ENCODE results near the gene HCN1. TPM values are rescaled to one million over a fixed set of nuclear protein-coding genes. Genes with fewer than 3 reads are reported as not detected.

The HCN1 gene
- polyA plus RNA-seq, 3 donors = not detected

GRCh38 chr5:45382583-45382982 lies 313.6 kb downstream of the HCN1 start:
- no peak for DNase-seq
- Mint-ChIP-seq H3K4me1 (no peaks in the 10 kb centered on the region), H3K27ac (no peak overlapping the region), H3K36me3 (no peaks in the 10 kb centered on the region), H3K4me3 (no peak overlapping the region), H3K9me3 (peaks cover 0 to 11% (median 5%) of the 10 kb centered on the region in 7 donors), H3K27me3 (ENCODE audit: low read depth in 3 of 3) (no peaks in the 10 kb centered on the region)
- Histone ChIP-seq H3K9ac (ENCODE audit: insufficient read depth, low read length, poor library complexity, severe bottlenecking) (no peak overlapping the region), H3K9me3 (replicated peaks in 1 of 2; ENCODE audit: control insufficient read depth in 1 of 2, insufficient read depth in 1 of 2, low read length in 2 of 2) (peaks cover 0 to 3% of the 10 kb centered on the region in 2 donors), H3K79me2 (ENCODE audit: insufficient read depth, low read length) (no peaks in the 10 kb centered on the region), H3K36me3 (replicated peaks in 1 of 2; ENCODE audit: control insufficient read depth in 1 of 2, insufficient read depth in 2 of 2, low read length in 2 of 2) (no peaks in the 10 kb centered on the region), H3K4me2 (replicated peaks; ENCODE audit: extremely low read depth, low read length, poor library complexity, severe bottlenecking) (no peak overlapping the region), H3K27ac (ENCODE audit: low read depth in 1 of 2, low read length in 2 of 2) (no peak overlapping the region), H3K27me3 (ENCODE audit: control insufficient read depth in 2 of 2, insufficient read depth in 2 of 2, low read length in 2 of 2) (no peaks in the 10 kb centered on the region), H4K20me1 (ENCODE audit: insufficient read depth, low read length) (no peaks in the 10 kb centered on the region), H3K4me3 (replicated peaks in 1 of 3; ENCODE audit: low read depth in 2 of 3, low read length in 3 of 3) (no peak overlapping the region), H3K4me1 (ENCODE audit: control insufficient read depth in 1 of 2, insufficient read depth in 2 of 2, low read length in 2 of 2) (no peaks in the 10 kb centered on the region), H2AFZ (ENCODE audit: insufficient read depth, low read depth, low read length, poor library complexity, severe bottlenecking) (no peak overlapping the region)
- intact Hi-C loops (cut with micrococcal nuclease) = no loop called here
- no peak for TF ChIP-seq CTCF (IDR thresholded peaks at IDR 0.05)
- WGBS (ENCODE audit: insufficient coverage) = no CpG with 5 or more reads among the region's 2 CpGs

DNA sequence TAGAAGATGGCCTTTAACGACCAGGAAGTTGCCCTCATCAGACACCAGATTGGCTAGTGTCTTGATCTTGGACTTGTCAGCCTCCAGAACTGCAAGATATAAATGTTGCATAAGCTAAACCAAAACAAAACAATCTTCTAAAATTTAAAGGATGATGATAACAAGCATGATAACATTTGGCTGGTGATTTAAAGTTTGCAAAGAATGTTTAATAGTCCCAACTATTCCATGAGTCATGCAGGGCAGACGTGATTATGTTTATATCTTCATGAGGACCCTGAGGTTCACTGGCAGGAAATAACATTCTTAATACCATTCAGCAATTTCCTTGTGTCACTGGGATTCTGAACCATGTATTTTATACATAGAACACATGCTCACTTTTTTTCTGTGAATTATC lies 319.8 kb downstream of the HCN1 start:
- Histone ChIP-seq H3K9ac (ENCODE audit: insufficient read depth, low read length, poor library complexity, severe bottlenecking) (no peak overlapping the region), H3K27ac (ENCODE audit: low read depth in 1 of 2, low read length in 2 of 2) (no peak overlapping the region), H4K20me1 (ENCODE audit: insufficient read depth, low read length) (no peaks in the 10 kb centered on the region), H3K4me2 (replicated peaks; ENCODE audit: extremely low read depth, low read length, poor library complexity, severe bottlenecking) (no peak overlapping the region), H2AFZ (ENCODE audit: insufficient read depth, low read depth, low read length, poor library complexity, severe bottlenecking) (no peak overlapping the region), H3K4me3 (replicated peaks in 1 of 3; ENCODE audit: low read depth in 2 of 3, low read length in 3 of 3) (no peak overlapping the region), H3K4me1 (ENCODE audit: control insufficient read depth in 1 of 2, insufficient read depth in 2 of 2, low read length in 2 of 2) (no peaks in the 10 kb centered on the region), H3K27me3 (ENCODE audit: control insufficient read depth in 2 of 2, insufficient read depth in 2 of 2, low read length in 2 of 2) (no peaks in the 10 kb centered on the region), H3K79me2 (ENCODE audit: insufficient read depth, low read length) (no peaks in the 10 kb centered on the region), H3K9me3 (replicated peaks in 1 of 2; ENCODE audit: control insufficient read depth in 1 of 2, insufficient read depth in 1 of 2, low read length in 2 of 2) (peaks cover 0 to 1% of the 10 kb centered on the region in 2 donors), H3K36me3 (replicated peaks in 1 of 2; ENCODE audit: control insufficient read depth in 1 of 2, insufficient read depth in 2 of 2, low read length in 2 of 2) (no peaks in the 10 kb centered on the region)
- whole genome bisulfite sequencing (ENCODE audit: insufficient coverage) = no CpG with 5 or more reads among the region's 2 CpGs
- no peak for TF ChIP-seq CTCF (IDR thresholded peaks at IDR 0.05)
- intact Hi-C loops (cut with micrococcal nuclease) = no loop called here
- no peaks in the 10 kb centered on the region for H3K36me3 Mint-ChIP-seq
- H3K27me3 Mint-ChIP-seq (ENCODE audit: low read depth in 3 of 3) = no peaks in the 10 kb centered on the region
- no peaks in the 10 kb centered on the region for H3K4me1 Mint-ChIP-seq
- no peak overlapping the region for H3K4me3 Mint-ChIP-seq
- H3K9me3 Mint-ChIP-seq = peaks cover 0 to 8% (median 3%) of the 10 kb centered on the region in 7 donors
- no peak overlapping the region for H3K27ac Mint-ChIP-seq
- DNase-seq = no peak
